GM12873 (cell line): Measurements from ENCODE around the gene SLCO3A1.

Experiments used
- TF ChIP-seq, protein P1 (sequence below): IDR thresholded peaks from 2 replicates; pipeline ENCODE4 v1.5.1; 2012; ENCODE audit warnings: low read depth, mild to moderate bottlenecking, moderate library complexity, low read length, control low read depth; ENCODE audit not compliant: insufficient read depth; ENCODE audit errors: missing control alignments

The SLCO3A1 gene

DNA sequence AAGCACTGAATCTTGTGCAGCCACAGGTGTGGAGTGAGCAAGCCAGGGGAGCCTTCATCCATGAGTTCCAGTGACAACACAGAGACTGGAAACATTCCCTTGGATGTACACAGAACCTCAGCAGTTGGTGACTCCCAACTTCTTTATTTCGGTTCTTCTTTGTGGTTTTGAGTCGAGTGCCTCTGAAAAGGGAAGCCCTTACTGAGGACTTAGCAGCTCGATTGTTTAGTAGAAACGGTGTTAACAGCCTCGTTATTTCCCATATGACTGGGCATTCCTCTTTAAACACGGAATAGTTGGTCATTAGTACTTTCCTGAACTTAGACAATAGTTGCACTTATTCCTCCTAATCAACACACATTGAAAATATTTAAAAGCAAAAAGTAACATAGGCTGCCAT, 7.7 kb downstream of the SLCO3A1 start:
- TF ChIP-seq, protein P1, sequence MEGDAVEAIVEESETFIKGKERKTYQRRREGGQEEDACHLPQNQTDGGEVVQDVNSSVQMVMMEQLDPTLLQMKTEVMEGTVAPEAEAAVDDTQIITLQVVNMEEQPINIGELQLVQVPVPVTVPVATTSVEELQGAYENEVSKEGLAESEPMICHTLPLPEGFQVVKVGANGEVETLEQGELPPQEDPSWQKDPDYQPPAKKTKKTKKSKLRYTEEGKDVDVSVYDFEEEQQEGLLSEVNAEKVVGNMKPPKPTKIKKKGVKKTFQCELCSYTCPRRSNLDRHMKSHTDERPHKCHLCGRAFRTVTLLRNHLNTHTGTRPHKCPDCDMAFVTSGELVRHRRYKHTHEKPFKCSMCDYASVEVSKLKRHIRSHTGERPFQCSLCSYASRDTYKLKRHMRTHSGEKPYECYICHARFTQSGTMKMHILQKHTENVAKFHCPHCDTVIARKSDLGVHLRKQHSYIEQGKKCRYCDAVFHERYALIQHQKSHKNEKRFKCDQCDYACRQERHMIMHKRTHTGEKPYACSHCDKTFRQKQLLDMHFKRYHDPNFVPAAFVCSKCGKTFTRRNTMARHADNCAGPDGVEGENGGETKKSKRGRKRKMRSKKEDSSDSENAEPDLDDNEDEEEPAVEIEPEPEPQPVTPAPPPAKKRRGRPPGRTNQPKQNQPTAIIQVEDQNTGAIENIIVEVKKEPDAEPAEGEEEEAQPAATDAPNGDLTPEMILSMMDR = no peak

DNA sequence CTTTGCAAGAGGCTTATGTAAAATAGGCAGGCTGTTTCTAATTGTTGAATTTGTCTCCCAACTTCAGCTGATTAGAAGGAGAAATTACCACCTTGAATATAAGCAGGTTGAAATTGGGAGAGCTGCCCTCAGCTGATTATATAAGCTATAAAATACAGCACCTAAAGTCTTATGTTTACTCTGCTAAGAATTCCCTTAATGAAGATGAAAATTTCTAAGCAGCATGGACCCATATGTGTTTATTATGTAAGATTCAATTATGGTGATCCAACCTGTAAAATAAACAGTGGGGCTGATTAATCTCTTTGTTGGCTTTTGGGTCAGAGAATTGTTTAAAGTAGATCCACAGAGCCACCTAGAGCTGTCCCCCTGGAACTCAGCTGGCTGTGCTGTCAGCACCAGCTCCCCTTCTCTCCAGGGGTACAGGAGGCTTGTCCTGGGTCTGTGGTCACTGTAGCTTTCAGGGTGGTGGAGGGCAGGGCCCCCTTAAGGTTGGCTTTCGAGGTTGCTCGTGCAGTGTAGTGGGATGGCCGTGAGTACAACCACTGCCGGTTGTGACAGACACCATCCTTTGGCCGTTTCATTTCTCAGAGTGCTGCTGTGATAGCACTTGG, 9.5 kb downstream of the SLCO3A1 start:
- TF ChIP-seq, protein P1 = no peak

DNA sequence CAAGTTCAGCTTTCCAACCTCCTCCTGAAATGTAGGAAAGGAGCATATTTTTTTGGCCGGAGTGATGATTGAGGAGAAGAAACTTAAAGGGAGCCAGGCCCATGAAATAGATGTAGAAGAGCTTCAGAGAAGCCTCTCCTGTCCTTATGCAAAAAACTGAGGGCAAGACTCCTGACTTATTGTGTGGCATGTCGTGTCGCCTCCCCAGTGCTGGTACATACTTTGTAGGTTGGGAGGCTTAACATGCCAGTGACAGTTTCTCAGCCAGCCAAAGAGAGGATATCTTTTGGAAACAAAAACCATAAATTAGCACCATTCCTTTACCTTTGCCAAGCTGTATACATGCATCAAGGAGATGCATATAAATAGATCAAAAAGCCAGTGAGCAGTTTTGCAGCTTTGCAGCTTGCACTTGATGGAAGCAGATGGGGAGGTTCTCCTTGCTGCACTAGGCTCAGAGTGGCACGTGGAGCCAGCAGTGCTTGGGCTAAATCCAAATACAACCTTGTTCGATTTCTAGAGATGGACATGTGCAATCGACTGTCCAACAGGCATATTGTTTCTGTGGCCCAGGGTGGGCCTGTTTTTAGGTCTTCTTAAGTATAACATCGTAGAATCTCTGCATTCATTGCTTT, 10.2 kb downstream of the SLCO3A1 start:
- TF ChIP-seq, protein P1 = no peak

DNA sequence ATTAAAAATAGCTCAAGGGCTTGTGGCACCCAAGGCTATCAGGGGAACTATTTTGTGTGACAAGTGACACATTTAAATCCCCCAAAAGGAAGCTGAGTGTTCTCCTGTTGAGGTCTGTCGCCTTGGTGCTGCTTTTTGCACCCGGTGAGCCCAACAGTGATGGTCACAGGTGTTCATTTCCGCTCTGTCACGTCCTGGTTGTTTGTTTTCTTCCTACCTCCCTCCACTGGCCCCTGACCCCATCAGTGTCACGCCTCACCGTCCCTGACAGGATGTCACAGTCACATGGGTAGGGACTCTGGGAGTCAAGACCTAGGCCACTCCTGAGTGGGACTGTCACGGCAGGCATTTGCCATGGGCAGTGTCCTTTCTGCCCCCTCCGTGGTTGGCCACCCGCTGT, 11.2 kb downstream of the SLCO3A1 start:
- TF ChIP-seq, protein P1 = no peak

DNA sequence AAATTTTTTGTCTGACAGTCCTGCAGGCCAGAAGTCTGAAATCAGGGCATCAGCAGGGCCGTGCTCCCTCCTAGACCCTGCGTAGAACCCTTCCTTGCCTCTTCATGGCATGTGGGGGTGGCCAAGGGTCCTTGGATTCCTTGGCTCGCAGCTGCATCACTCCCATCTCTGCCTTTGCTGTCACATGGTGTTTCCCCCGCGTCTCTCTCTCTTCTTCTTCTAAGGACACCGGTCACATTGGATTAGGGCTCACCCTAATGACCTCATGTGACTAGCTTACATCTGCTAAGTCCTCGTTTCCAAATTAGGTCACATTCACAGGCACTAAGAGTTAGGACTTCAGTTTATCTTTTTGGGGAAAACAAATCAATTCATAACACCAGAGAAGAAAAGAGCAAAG, 12.0 kb downstream of the SLCO3A1 start:
- TF ChIP-seq, protein P1 = no peak

DNA sequence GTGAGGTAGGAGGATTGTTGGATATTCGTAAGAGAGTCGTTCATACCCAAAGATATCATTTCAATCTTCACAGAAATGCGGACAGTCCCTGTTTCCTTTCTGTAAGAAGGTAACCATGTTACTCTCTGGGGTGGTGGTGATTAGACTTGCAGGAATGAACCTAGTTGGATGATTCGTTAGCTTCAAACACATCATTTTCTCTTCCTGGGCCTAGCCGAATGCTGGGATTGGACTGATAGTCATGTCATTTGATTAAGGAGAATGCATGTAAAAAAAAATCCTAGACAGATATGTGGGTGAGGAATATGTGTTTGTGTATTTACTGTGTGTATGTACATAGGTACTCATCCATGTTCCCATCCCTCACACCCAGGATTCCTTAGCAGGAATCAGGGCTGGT, 12.4 kb downstream of the SLCO3A1 start:
- TF ChIP-seq, protein P1 = no peak

DNA sequence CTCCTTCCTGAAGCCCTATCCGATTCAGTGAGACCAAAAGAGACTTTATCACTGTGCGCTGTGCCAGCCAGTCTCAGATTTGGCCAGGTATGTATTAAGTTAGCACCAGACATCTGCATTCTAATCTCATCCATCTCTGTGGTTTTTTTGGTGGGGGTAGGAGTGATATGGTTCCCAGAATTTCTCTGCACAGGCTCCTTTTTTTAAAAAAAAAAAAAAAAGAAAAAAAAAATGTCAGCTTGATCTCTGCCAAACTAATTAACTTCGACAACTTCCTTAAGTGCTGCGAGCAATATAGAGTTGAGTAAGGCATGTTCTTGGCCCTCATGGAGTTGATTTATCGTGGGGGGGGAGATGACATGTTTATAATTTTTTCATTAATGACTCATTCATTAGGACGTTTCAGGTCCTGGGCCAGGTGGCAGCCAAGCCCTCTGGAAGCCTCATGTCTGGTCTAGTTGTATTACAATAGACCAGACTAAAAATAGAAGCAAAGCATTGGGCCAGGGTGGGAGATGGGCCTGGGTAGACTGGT, 12.9 kb downstream of the SLCO3A1 start:
- TF ChIP-seq, protein P1 = no peak
